Measurements from ENCODE around the gene SSBP3. TPM values are rescaled to one million over a fixed set of nuclear protein-coding genes. Genes with fewer than 3 reads are reported as not detected.

Gene SSBP3
- total and polyA plus RNA-seq, 9 of the 15 experiments (the other 6 are each of a cell fraction or from before 2014, with no cell fraction given), result 8.7 to 108 (median 33.8) TPM

DNA sequence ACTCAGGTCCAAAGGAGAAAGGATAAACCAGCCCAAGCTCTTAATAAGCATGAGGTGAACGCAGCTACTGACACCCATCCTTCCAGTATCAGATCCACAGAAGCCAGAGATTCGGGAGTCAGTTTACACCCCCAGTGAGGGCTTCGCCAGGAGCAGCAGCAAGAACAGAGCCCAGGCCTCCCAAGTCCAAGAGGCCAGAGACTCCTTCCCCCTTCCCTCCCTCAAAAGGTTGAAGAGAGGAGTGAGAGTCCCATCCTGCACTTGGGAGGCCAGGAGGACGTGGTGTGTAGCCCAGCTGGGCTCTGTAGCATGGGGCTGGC lies 133.5 kb downstream of the SSBP3 start:
- no TSS peak for BruUV-seq (replicated peaks)
- Histone ChIP-seq H3K36me3 (ENCODE audit: control insufficient read depth, insufficient read depth, low read length) (peaks cover 23% of the 10 kb centered on the region; the same call in 2 of the 3 replicates), H3K4me1 (replicated peaks in 1 of 2; ENCODE audit: control insufficient read depth in 2 of 2, insufficient read depth in 2 of 2, low read length in 2 of 2) (peaks cover 40 to 41% of the 10 kb centered on the region in 2 experiments), H4K20me1 (replicated peaks; ENCODE audit: control insufficient read depth, insufficient read depth, low read length) (peaks cover 43% of the 10 kb centered on the region), H3K27me3 (ENCODE audit: control insufficient read depth in 2 of 2, insufficient read depth in 2 of 2, low read length in 2 of 2) (no peaks in the 10 kb centered on the region), H3K79me2 (ENCODE audit: control insufficient read depth, insufficient read depth, low read length) (peaks cover 66% of the 10 kb centered on the region), H3K4me3 (no peak overlapping the region), H2AFZ (ENCODE audit: low read depth, low read length) (no peak overlapping the region), H3K9me1 (ENCODE audit: control insufficient read depth, insufficient read depth, low read length) (peaks cover 15% of the 10 kb centered on the region), H3K4me2 (ENCODE audit: insufficient read depth, low read length) (no peak overlapping the region), H3K27ac (ENCODE audit: extremely low read depth, low read depth, low read length) (no peak overlapping the region), H3K9me3 (replicated peaks; ENCODE audit: control insufficient read depth, insufficient read depth, low read depth, low read length) (no peaks in the 10 kb centered on the region), H3K9ac (ENCODE audit: insufficient read depth in 1 of 2, low read depth in 2 of 2, low read length in 2 of 2) (peak overlapping the region in 1 of 2 experiments; percentile 79; a peak in 1 of 4 replicates)
- in situ Hi-C loops (cut with MboI) (no loop called here), intact Hi-C loops (cut with micrococcal nuclease) (loop anchor here (1.0 to 5.0 kb wide), 5 partner anchors 38 to 216 kb away; no protein-coding TSS in a partner anchor)
- FAIRE-seq, result no peak
- peak in 2 of 4 experiments; percentile 65 to 71 for DNase-seq (ENCODE audit: extremely low read depth in 1 of 4, low spot score in 3 of 4)
- ATAC-seq, result no peak
- CTCF ChIA-PET (ENCODE audit: low intra/inter-chr PET ratio), result interaction anchor here (1.2 kb wide), 1 partner anchor 216 kb away, joined by 4 read pairs; no protein-coding TSS in a partner anchor
- WGBS (ENCODE audit: insufficient coverage, low coverage, missing lambda C conversion rate), result 57% methylated on average over 4 of the region's 4 CpGs
- POLR2A ChIA-PET, result interaction anchor here (0.8 to 1.7 kb wide), 5 partner anchors 9 to 72 kb away, joined by 3 to 8 read pairs (median 4); no protein-coding TSS in a partner anchor
- TF ChIP-seq, protein P1, sequence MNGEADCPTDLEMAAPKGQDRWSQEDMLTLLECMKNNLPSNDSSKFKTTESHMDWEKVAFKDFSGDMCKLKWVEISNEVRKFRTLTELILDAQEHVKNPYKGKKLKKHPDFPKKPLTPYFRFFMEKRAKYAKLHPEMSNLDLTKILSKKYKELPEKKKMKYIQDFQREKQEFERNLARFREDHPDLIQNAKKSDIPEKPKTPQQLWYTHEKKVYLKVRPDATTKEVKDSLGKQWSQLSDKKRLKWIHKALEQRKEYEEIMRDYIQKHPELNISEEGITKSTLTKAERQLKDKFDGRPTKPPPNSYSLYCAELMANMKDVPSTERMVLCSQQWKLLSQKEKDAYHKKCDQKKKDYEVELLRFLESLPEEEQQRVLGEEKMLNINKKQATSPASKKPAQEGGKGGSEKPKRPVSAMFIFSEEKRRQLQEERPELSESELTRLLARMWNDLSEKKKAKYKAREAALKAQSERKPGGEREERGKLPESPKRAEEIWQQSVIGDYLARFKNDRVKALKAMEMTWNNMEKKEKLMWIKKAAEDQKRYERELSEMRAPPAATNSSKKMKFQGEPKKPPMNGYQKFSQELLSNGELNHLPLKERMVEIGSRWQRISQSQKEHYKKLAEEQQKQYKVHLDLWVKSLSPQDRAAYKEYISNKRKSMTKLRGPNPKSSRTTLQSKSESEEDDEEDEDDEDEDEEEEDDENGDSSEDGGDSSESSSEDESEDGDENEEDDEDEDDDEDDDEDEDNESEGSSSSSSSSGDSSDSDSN (IDR thresholded peaks at IDR 0.05; ENCODE audit: borderline replicate concordance in 1 of 2, low read depth in 2 of 2, low read length in 2 of 2), result no peak
- no peak for TF ChIP-seq CREM (IDR thresholded peaks at IDR 0.05; ENCODE audit: low read depth)
- TF ChIP-seq SETDB1 (IDR thresholded peaks at IDR 0.05; ENCODE audit: low read length), result no peak
- TF ChIP-seq, protein P2, sequence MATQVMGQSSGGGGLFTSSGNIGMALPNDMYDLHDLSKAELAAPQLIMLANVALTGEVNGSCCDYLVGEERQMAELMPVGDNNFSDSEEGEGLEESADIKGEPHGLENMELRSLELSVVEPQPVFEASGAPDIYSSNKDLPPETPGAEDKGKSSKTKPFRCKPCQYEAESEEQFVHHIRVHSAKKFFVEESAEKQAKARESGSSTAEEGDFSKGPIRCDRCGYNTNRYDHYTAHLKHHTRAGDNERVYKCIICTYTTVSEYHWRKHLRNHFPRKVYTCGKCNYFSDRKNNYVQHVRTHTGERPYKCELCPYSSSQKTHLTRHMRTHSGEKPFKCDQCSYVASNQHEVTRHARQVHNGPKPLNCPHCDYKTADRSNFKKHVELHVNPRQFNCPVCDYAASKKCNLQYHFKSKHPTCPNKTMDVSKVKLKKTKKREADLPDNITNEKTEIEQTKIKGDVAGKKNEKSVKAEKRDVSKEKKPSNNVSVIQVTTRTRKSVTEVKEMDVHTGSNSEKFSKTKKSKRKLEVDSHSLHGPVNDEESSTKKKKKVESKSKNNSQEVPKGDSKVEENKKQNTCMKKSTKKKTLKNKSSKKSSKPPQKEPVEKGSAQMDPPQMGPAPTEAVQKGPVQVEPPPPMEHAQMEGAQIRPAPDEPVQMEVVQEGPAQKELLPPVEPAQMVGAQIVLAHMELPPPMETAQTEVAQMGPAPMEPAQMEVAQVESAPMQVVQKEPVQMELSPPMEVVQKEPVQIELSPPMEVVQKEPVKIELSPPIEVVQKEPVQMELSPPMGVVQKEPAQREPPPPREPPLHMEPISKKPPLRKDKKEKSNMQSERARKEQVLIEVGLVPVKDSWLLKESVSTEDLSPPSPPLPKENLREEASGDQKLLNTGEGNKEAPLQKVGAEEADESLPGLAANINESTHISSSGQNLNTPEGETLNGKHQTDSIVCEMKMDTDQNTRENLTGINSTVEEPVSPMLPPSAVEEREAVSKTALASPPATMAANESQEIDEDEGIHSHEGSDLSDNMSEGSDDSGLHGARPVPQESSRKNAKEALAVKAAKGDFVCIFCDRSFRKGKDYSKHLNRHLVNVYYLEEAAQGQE (IDR thresholded peaks at IDR 0.05; ENCODE audit: borderline replicate concordance), result no peak; the same call in 1 of the 2 replicates
- TF ChIP-seq, protein P2 (CRISPR knock-in tag; IDR thresholded peaks at IDR 0.05; ENCODE audit: low read depth), result no peak
- TF ChIP-seq FOXA3 (CRISPR knock-in tag; conservative IDR thresholded peaks at IDR 0.05 in 1 of 2, IDR thresholded peaks at IDR 0.05 in 1 of 2), result peak in 1 of 2 experiments; percentile 37; a peak in 1 of 4 replicates
- TF ChIP-seq, protein P3, sequence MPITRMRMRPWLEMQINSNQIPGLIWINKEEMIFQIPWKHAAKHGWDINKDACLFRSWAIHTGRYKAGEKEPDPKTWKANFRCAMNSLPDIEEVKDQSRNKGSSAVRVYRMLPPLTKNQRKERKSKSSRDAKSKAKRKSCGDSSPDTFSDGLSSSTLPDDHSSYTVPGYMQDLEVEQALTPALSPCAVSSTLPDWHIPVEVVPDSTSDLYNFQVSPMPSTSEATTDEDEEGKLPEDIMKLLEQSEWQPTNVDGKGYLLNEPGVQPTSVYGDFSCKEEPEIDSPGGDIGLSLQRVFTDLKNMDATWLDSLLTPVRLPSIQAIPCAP (CRISPR knock-in tag; IDR thresholded peaks at IDR 0.05; ENCODE audit: borderline replicate concordance), result no peak
- no peak for TF ChIP-seq CBX8 (IDR thresholded peaks at IDR 0.05; ENCODE audit: borderline replicate concordance, extremely low read depth, low read depth, low read length, poor library complexity, severe bottlenecking)
- no peak for TF ChIP-seq KDM1A (IDR thresholded peaks at IDR 0.05)
- no peak for TF ChIP-seq BRD9 (IDR thresholded peaks at IDR 0.05; ENCODE audit: low read depth, partially characterized antibody)
- no peak for TF ChIP-seq NFE2 (IDR thresholded peaks at IDR 0.05; ENCODE audit: low read depth)
